Heart left ventricle (tissue), 13 donors: ENCODE data around the gene UQCR11.

Source experiments
- CTCF ChIP-seq, 12 donors: fragments of 200-600 bp; sonication (generic) in 4 of 12; IDR thresholded peaks; one replicate each; pipeline versions ENCODE4 v1.5.0 to v1.8.0; 2018 to 2022; ENCODE audit warnings: antibody characterized with exemption in 12 of 12, mild to moderate bottlenecking in 5 of 12
- POLR2A ChIP-seq, 2 donors: fragments of 450-650 bp; IDR thresholded peaks; one replicate each; pipeline ENCODE4 v1.6.1; 2017; ENCODE audit warnings: antibody characterized with exemption in 2 of 2, mild to moderate bottlenecking in 2 of 2, moderate library complexity in 2 of 2
- donor health status: ischemic (EF 13 %, LVEDD 7.1; RV severe dilation, severe dysfunction).
- donor health status: DM: no; HTN: yes; CAD: no.
- donor health status: DM: no; HTN: no; CAD: no.
- donor health status: ischemic (EF 25% LVEDD 6.9; RV normal size, moderate dysfunction).
- donor health status: ischemic (EF 25% LVEDD 5.7; RV mildly dilated, moderate dysfunction).
- donor health status: ischemic (EF 35%, LVEDD 5.7; RV mildly dilated, moderate dysfunction).
- donor health status: nonischemic (EF 11% LVEDD 7.7; RV severe dilation, severe dysfunction).
- donor health status: DM: yes; HTN: yes; CAD: no.
- donor health status: PGD.
- donor health status: ischemic (EF 29% LVEDD 5.4; RV normal size, mild dysfunction).
- donor health status: nonischemic (EF 23%, LVEDD 6.1; RV moderate dilation, normal function).

- no peak for TF ChIP-seq CTCF (IDR thresholded peaks at IDR 0.05)
- TF ChIP-seq POLR2A (IDR thresholded peaks at IDR 0.05) = no peak
Observed at GRCh38 chr19:1580957-1581356, 24.3 kb downstream of the UQCR11 start.
